Vagina (tissue), 2 donors: ENCODE results near the gene TPPP.

Experiments used
- CTCF ChIP-seq, 3 experiments: fragments of 450-650 bp in 2 of 3; fragments of 200-600 bp in 1 of 3; sonication (generic) in 1 of 3; IDR thresholded peaks; one replicate each; pipeline ENCODE4 v1.5.1; 2017 to 2019; ENCODE audit warnings: antibody characterized with exemption in 3 of 3, mild to moderate bottlenecking in 2 of 3, moderate library complexity in 2 of 3
- POLR2AphosphoS5 ChIP-seq, 2 donors: sonication (generic); formaldehyde crosslinking; IDR thresholded peaks; one replicate each; pipeline ENCODE4 v1.9.0; 2017; ENCODE audit warnings: antibody characterized with exemption in 2 of 2, mild to moderate bottlenecking in 2 of 2, low read depth in 1 of 2; ENCODE audit not compliant: insufficient read depth in 1 of 2

- TF ChIP-seq POLR2AphosphoS5 (IDR thresholded peaks at IDR 0.05; ENCODE audit: insufficient read depth in 1 of 2, low read depth in 1 of 2) (no peak), CTCF (IDR thresholded peaks at IDR 0.05) (no peak)
Observed at GRCh38 chr5:623531-623930, 69.6 kb downstream of the TPPP start.
